SK-N-SH treated with all-trans-retinoic acid at 6 μM for 48 hours (cell line): ENCODE measurements around the gene EXOC4.

Experiments used
- ATAC-seq: fragments of 200-7000 bp; cut with Tn5 transposase; 3 replicates; pipeline ENCODE4 v1.9.1; 2020; ENCODE audit warnings: mild to moderate bottlenecking, moderate library complexity
- ARNTL ChIP-seq: fragments of 450-650 bp; formaldehyde crosslinking; IDR thresholded peaks from 2 replicates; pipeline ENCODE4 v1.5.0; 2020; ENCODE audit warnings: low read depth, mild to moderate bottlenecking, moderate library complexity, borderline replicate concordance
- CSDC2 ChIP-seq: fragments of 250-450 bp; sonication (Bioruptor Pico); IDR thresholded peaks from 2 replicates; pipeline ENCODE4 v1.5.0; 2020; ENCODE audit warnings: mild to moderate bottlenecking, moderate library complexity
- ESRRG ChIP-seq: fragments of 250-450 bp; sonication (Bioruptor Pico); IDR thresholded peaks from 2 replicates; pipeline ENCODE4 v1.6.1; 2021; ENCODE audit warnings: mild to moderate bottlenecking
- GLIS3 ChIP-seq: fragments of 250-450 bp; sonication (Bioruptor Pico); IDR thresholded peaks from 2 replicates; pipeline ENCODE4 v1.5.0; 2020; ENCODE audit warnings: mild to moderate bottlenecking, moderate library complexity
- ISL1 ChIP-seq: fragments of 250-450 bp; sonication (Bioruptor Pico); IDR thresholded peaks from 2 replicates; pipeline ENCODE4 v2.1.2; 2022; ENCODE audit warnings: mild to moderate bottlenecking, moderate library complexity
- OSR1 ChIP-seq: fragments of 250-450 bp; sonication (Bioruptor Pico); IDR thresholded peaks from 2 replicates; pipeline ENCODE4 v1.8.0; 2022; ENCODE audit warnings: moderate library complexity, mild to moderate bottlenecking, inconsistent platforms
- PPARA ChIP-seq: fragments of 250-450 bp; sonication (Bioruptor Pico); IDR thresholded peaks from 2 replicates; pipeline ENCODE4 v1.5.0; 2020; ENCODE audit warnings: mild to moderate bottlenecking, borderline replicate concordance
- RARB ChIP-seq: fragments of 250-450 bp; sonication (Bioruptor Pico); IDR thresholded peaks from 2 replicates; pipeline ENCODE4 v1.8.0; 2021; ENCODE audit warnings: mild to moderate bottlenecking, moderate library complexity
- SNAI2 ChIP-seq: fragments of 250-450 bp; sonication (Bioruptor Pico); IDR thresholded peaks from 2 replicates; pipeline ENCODE4 v1.5.0; 2020; ENCODE audit warnings: mild to moderate bottlenecking, moderate library complexity
- TOX ChIP-seq: fragments of 250-450 bp; sonication (Bioruptor Pico); IDR thresholded peaks from 2 replicates; pipeline ENCODE4 v1.8.0; 2021; ENCODE audit warnings: mild to moderate bottlenecking, moderate library complexity, borderline replicate concordance
- ZC3H10 ChIP-seq: fragments of 250-450 bp; sonication (Bioruptor Pico); IDR thresholded peaks from 2 replicates; pipeline ENCODE4 v1.5.1; 2021; ENCODE audit warnings: mild to moderate bottlenecking, moderate library complexity
- ZFP3 ChIP-seq: fragments of 250-450 bp; sonication (Bioruptor Pico); IDR thresholded peaks from 2 replicates; pipeline ENCODE4 v1.5.0; 2020; ENCODE audit warnings: mild to moderate bottlenecking, moderate library complexity
- ZFP30 ChIP-seq: fragments of 450-650 bp; formaldehyde crosslinking; IDR thresholded peaks from 2 replicates; pipeline ENCODE4 v1.5.0; 2022; ENCODE audit warnings: mild to moderate bottlenecking, moderate library complexity
- ZNF565 ChIP-seq: fragments of 450-650 bp; formaldehyde crosslinking; conservative IDR thresholded peaks from 2 replicates; pipeline ENCODE4 v1.5.0; 2020; ENCODE audit warnings: low read depth, mild to moderate bottlenecking, moderate library complexity
- ZNF70 ChIP-seq: fragments of 450-650 bp; formaldehyde crosslinking; IDR thresholded peaks from 2 replicates; pipeline ENCODE4 v1.5.0; 2020; ENCODE audit warnings: mild to moderate bottlenecking, moderate library complexity
- ZNF8 ChIP-seq: fragments of 450-650 bp; formaldehyde crosslinking; IDR thresholded peaks from 2 replicates; pipeline ENCODE4 v1.5.0; 2020; ENCODE audit warnings: mild to moderate bottlenecking, moderate library complexity
- TF ChIP-seq, protein P1 (sequence below): fragments of 250-450 bp; sonication (Bioruptor Pico); IDR thresholded peaks from 2 replicates; pipeline ENCODE4 v1.8.0; 2020; ENCODE audit warnings: mild to moderate bottlenecking, moderate library complexity, borderline replicate concordance
- TF ChIP-seq, protein P2 (sequence below): fragments of 250-450 bp; sonication (Bioruptor Pico); IDR thresholded peaks from 2 replicates; pipeline ENCODE4 v1.5.1; 2020; ENCODE audit warnings: low read depth, mild to moderate bottlenecking, moderate library complexity
- TF ChIP-seq, protein P3 (sequence below): fragments of 250-450 bp; sonication (Bioruptor Pico); IDR thresholded peaks from 2 replicates; pipeline ENCODE4 v1.8.0; 2021; ENCODE audit warnings: low read depth, mild to moderate bottlenecking, moderate library complexity, borderline replicate concordance
- TF ChIP-seq, protein P4 (sequence below): fragments of 250-450 bp; sonication (Bioruptor Pico); IDR thresholded peaks from 2 replicates; pipeline ENCODE4 v1.5.0; 2020; ENCODE audit warnings: mild to moderate bottlenecking, moderate library complexity
- TF ChIP-seq, protein P5 (sequence below): fragments of 250-450 bp; sonication (Bioruptor Pico); IDR thresholded peaks from 2 replicates; pipeline ENCODE4 v1.5.1; 2021; ENCODE audit warnings: mild to moderate bottlenecking, moderate library complexity

EXOC4 gene

DNA sequence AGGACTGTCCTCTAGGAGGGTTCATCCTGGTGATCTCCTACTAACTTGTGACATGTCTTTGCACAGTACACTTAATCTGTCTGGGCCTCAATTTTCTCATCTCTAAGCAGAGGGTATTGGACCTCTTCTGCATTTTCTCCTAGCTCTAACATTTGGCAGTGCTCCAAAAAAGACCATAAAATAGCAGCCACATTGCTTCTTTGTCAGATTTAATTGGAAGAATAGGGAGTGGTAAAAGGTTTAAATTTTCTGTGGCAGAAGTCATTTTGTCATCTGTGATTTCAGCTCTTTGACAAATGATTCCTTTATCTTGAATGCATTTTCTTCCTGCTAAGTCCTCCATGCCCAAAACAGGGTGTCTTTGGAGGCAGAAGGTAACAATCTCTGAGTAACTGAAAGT lies 584.3 kb downstream of the EXOC4 start:
- TF ChIP-seq TOX (CRISPR knock-in tag): no peak
- TF ChIP-seq ZFP30: no peak
- TF ChIP-seq ISL1 (CRISPR knock-in tag): peak; percentile 53; the same call in 1 of the 2 replicates
- TF ChIP-seq CSDC2 (CRISPR knock-in tag): no peak
- TF ChIP-seq ZNF70 (CRISPR knock-in tag): peak; percentile 29; the same call in 1 of the 2 replicates
- TF ChIP-seq ZNF8 (CRISPR knock-in tag): 0 out of 2 replicates have a peak, but pooled peaks have one; percentile 15
- TF ChIP-seq GLIS3 (CRISPR knock-in tag): no peak
- TF ChIP-seq SNAI2: 0 out of 2 replicates have a peak, but pooled peaks have one; percentile 69
- no peak for TF ChIP-seq ESRRG (CRISPR knock-in tag)
- TF ChIP-seq ZC3H10: no peak
- TF ChIP-seq, protein P1, sequence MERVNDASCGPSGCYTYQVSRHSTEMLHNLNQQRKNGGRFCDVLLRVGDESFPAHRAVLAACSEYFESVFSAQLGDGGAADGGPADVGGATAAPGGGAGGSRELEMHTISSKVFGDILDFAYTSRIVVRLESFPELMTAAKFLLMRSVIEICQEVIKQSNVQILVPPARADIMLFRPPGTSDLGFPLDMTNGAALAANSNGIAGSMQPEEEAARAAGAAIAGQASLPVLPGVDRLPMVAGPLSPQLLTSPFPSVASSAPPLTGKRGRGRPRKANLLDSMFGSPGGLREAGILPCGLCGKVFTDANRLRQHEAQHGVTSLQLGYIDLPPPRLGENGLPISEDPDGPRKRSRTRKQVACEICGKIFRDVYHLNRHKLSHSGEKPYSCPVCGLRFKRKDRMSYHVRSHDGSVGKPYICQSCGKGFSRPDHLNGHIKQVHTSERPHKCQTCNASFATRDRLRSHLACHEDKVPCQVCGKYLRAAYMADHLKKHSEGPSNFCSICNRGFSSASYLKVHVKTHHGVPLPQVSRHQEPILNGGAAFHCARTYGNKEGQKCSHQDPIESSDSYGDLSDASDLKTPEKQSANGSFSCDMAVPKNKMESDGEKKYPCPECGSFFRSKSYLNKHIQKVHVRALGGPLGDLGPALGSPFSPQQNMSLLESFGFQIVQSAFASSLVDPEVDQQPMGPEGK: no peak
- ATAC-seq: peak; percentile 46

DNA sequence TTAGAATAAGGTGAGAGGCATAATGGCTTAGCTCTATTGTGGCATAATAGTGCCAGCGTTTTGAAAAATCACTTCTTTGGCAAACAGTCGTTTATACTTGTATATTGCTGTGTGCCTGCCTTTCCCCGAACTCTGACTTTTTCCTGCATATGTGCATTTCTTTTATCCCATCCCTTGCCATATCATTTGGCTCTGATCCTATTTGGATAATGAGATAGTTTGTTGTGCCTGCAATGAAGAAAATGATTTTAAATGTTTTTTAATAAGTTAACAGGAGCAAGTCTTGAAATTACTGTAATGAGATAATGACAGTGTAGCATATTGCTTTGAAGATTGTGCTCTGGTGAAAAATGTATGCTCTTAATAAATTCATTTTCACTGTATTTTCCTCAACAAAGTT lies 586.2 kb downstream of the EXOC4 start:
- no peak for TF ChIP-seq TOX (CRISPR knock-in tag)
- TF ChIP-seq ARNTL (CRISPR knock-in tag): no peak
- no peak for TF ChIP-seq ZNF70 (CRISPR knock-in tag)
- no peak for TF ChIP-seq ZFP3 (CRISPR knock-in tag)
- TF ChIP-seq ZNF565 (CRISPR knock-in tag): no peak
- no peak for TF ChIP-seq OSR1 (CRISPR knock-in tag)
- TF ChIP-seq SNAI2: no peak
- TF ChIP-seq CSDC2 (CRISPR knock-in tag): no peak
- no peak for TF ChIP-seq ZNF8 (CRISPR knock-in tag)
- no peak for TF ChIP-seq ZFP30
- no peak for TF ChIP-seq ZC3H10
- TF ChIP-seq ESRRG (CRISPR knock-in tag): no peak
- TF ChIP-seq, all 23 proteins: peak for 0
- no peak for ATAC-seq

DNA sequence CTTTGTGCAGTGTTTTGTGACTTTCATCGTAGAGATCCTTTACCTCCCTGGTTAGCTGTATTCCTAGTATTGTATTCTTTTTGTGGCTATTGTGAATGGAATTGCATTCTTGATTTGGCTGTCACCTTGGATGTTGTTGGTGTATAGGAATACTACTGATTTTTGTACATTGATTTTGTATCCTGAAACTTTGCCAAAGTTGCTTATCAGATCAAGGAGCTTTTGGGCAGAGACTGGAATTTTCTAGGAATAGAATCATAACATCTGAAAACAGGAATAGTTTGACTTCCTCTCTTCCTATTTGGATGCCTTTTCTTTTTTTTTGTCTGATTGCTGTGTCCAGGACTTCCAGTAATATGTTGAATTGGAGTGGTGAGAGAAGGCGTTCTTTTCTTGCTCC lies 590.5 kb downstream of the EXOC4 start:
- TF ChIP-seq, protein P1: no peak
- no peak for TF ChIP-seq ZFP30
- no peak for TF ChIP-seq ISL1 (CRISPR knock-in tag)
- TF ChIP-seq, protein P2, sequence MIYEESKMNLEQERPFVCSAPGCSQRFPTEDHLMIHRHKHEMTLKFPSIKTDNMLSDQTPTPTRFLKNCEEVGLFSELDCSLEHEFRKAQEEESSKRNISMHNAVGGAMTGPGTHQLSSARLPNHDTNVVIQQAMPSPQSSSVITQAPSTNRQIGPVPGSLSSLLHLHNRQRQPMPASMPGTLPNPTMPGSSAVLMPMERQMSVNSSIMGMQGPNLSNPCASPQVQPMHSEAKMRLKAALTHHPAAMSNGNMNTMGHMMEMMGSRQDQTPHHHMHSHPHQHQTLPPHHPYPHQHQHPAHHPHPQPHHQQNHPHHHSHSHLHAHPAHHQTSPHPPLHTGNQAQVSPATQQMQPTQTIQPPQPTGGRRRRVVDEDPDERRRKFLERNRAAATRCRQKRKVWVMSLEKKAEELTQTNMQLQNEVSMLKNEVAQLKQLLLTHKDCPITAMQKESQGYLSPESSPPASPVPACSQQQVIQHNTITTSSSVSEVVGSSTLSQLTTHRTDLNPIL: no peak
- TF ChIP-seq, protein P3, sequence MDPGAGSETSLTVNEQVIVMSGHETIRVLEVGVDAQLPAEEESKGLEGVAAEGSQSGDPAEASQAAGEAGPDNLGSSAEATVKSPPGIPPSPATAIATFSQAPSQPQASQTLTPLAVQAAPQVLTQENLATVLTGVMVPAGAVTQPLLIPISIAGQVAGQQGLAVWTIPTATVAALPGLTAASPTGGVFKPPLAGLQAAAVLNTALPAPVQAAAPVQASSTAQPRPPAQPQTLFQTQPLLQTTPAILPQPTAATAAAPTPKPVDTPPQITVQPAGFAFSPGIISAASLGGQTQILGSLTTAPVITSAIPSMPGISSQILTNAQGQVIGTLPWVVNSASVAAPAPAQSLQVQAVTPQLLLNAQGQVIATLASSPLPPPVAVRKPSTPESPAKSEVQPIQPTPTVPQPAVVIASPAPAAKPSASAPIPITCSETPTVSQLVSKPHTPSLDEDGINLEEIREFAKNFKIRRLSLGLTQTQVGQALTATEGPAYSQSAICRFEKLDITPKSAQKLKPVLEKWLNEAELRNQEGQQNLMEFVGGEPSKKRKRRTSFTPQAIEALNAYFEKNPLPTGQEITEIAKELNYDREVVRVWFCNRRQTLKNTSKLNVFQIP: no peak
- TF ChIP-seq RARB (CRISPR knock-in tag): no peak
- no peak for TF ChIP-seq ARNTL (CRISPR knock-in tag)
- no peak for ATAC-seq

DNA sequence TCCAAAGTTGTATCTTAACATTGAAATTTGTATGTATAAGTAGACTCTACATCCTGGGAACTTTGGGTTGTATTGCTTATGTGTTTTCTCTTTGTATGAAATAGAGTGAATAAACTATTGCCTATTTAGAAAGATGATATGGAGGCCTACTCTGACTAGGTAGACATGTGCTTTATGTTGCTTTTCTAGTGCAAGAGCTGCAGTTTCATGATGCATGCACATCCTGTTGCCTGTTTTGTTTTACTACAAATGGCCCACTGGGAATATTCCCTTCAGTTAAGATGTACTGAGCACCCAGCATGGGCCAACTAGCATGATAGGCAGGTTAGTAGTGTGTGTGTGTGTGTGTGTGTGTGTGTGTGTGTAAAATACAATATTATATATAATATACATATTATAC lies 592.1 kb downstream of the EXOC4 start:
- no peak for ATAC-seq
- TF ChIP-seq ZNF565 (CRISPR knock-in tag): no peak
- TF ChIP-seq GLIS3 (CRISPR knock-in tag): no peak
- TF ChIP-seq, protein P1: no peak
- TF ChIP-seq CSDC2 (CRISPR knock-in tag): no peak
- TF ChIP-seq, protein P4, sequence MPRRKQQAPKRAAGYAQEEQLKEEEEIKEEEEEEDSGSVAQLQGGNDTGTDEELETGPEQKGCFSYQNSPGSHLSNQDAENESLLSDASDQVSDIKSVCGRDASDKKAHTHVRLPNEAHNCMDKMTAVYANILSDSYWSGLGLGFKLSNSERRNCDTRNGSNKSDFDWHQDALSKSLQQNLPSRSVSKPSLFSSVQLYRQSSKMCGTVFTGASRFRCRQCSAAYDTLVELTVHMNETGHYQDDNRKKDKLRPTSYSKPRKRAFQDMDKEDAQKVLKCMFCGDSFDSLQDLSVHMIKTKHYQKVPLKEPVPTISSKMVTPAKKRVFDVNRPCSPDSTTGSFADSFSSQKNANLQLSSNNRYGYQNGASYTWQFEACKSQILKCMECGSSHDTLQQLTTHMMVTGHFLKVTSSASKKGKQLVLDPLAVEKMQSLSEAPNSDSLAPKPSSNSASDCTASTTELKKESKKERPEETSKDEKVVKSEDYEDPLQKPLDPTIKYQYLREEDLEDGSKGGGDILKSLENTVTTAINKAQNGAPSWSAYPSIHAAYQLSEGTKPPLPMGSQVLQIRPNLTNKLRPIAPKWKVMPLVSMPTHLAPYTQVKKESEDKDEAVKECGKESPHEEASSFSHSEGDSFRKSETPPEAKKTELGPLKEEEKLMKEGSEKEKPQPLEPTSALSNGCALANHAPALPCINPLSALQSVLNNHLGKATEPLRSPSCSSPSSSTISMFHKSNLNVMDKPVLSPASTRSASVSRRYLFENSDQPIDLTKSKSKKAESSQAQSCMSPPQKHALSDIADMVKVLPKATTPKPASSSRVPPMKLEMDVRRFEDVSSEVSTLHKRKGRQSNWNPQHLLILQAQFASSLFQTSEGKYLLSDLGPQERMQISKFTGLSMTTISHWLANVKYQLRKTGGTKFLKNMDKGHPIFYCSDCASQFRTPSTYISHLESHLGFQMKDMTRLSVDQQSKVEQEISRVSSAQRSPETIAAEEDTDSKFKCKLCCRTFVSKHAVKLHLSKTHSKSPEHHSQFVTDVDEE (CRISPR knock-in tag): no peak
- TF ChIP-seq SNAI2: no peak
- TF ChIP-seq, protein P5, sequence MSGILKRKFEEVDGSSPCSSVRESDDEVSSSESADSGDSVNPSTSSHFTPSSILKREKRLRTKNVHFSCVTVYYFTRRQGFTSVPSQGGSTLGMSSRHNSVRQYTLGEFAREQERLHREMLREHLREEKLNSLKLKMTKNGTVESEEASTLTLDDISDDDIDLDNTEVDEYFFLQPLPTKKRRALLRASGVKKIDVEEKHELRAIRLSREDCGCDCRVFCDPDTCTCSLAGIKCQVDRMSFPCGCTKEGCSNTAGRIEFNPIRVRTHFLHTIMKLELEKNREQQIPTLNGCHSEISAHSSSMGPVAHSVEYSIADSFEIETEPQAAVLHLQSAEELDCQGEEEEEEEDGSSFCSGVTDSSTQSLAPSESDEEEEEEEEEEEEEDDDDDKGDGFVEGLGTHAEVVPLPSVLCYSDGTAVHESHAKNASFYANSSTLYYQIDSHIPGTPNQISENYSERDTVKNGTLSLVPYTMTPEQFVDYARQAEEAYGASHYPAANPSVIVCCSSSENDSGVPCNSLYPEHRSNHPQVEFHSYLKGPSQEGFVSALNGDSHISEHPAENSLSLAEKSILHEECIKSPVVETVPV (CRISPR knock-in tag): no peak
- no peak for TF ChIP-seq RARB (CRISPR knock-in tag)
- TF ChIP-seq OSR1 (CRISPR knock-in tag): no peak
- no peak for TF ChIP-seq PPARA (CRISPR knock-in tag)
- no peak for TF ChIP-seq ZNF8 (CRISPR knock-in tag)
- TF ChIP-seq ZC3H10: no peak
- no peak for TF ChIP-seq ISL1 (CRISPR knock-in tag)
